Measurements from ENCODE around the gene HSPA12A.

The HSPA12A gene

DNA sequence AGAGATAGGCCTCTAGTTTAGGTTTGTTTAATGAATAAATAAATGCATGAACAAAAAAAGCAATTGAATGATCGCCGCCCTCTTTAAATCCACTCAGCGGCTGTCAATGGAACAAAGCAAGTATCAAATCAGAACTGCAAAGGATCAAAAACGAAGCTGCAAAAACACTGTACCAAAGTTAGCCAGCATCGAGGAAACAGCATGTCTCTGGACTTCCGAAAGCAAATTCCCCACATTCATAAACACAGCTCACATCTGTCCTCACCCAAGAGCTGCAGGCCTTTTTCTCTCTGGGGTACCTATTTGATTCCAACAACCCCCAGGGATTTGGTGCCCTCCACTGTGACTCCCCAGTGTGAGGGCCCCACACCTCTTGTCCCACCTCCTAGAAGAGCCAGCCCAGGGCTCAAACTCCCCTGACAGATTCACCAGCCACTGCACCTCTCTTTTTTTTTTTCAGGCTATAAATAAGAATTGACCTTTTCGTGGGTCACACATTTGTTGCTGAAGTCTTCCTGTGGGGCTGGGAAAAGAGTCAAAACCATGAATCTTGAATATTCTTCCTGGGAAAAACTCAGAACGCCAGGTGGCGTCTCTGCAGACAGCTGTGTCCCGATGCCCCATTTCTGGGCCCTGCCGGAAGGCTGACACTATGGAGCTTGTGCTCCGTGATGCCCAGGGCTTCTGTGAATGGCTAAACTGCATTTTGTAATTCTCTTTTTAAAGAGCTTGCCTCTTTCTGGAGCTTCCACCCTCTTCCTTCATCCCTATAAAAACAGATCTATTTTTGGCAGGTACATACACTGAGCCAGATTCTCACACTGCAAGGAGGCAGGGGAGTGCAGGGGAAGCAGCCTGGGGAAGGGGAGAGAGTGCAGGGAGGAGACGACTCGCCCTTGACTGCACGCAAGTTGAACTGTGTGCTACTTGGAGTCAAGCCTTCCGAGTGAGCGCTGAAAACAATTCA, 51.7 kb downstream of the HSPA12A start:
- no peak for DNase-seq (ENCODE audit: low spot score)

DNA sequence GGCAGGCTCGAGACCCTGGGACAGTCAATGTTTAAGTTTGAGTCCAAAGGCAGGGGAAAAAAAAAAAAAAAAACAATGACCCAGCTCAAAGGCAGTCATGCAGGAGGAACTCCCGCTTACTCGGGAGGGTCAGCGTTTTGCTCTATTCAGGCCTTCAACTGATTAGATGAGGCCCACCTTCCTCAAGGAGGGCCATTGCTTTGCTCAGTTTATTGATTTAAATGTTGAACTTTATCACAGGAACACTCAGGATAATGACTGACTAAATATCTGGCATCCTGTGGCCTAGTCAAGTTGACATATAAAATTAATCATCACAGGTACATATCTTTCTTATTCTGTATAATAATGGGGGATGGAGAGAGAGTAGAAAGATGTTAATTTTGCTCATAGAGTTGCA, 52.6 kb downstream of the HSPA12A start:
- DNase-seq (ENCODE audit: low spot score) = no peak

DNA sequence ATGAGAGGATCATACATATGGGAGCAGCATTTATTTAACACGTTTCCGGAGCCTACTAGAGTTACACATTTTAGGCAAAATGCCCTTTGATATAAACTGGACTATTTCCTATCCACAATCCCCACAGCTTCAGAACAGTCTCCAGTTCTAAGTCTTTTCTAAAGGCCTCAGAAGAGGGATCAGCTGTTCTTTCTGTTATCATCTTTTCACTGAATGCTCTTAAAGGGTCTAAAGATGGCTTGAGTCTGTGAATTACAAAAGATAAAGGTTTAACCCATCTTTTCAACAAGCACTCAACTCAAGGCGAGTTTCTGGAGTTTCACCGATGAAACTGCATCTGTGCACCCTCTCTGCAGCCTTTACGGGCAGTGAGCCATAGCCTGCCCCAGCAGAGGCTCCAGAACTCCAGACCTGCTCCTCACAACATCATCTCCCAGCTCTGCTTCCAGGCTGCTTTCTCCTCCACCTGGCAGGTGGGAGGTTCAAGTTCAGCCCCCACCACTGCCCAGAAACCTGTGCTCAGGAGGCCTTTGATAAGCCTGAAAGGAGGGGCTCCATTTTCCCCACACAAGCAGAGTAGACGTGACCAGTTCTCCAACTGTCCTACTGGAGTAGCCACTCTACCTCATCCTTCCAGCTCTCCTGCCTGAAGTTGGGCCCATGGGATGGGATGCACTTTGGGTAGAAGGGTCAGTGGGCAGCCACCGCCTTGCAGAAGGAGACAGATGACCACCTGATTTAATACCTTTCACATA, 53.4 kb downstream of the HSPA12A start:
- no peak for DNase-seq (ENCODE audit: low spot score)

DNA sequence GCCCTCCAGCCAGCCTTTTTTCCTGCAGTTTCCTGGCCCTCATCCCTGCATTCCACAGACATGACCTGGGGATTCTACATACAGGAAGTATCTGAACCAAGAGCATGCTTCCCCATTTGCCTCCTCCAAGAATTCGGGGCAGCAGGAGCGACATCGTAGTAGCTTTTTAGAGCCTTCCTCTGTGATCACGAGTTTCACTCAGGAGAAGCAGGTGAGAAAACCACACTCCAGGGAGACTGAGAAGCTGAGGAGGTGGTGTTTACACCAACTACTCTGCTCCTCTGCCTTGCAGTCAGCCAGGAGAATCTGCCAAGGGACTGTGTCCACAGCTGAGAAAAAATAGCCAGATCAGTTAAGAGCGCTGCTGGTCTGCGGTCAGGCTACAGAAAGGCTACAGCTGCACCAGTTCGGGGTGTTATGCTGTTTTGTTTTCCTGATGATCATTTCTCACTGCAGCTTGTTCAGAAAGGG, 54.1 kb downstream of the HSPA12A start:
- no peak for DNase-seq (ENCODE audit: low spot score)

DNA sequence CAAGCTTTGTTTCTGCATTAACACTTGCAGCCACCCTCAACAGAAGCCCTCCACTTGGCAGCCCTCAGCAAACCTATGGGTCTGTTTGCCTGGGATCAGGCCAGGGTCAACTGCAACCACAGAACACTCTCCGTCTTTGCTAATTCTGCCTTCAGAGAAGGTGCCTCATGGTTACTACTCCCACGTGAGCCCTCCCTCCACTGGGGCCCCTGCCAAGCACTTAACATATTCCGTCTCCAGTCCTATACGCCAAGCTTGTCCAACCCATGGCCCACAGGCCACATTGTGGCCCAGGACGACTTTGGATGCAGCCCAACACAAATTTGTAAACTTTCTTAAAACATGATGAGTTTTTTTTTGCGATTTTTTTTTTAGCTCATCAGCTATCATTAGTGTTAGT, 54.7 kb downstream of the HSPA12A start:
- no peak for DNase-seq (ENCODE audit: low spot score)

DNA sequence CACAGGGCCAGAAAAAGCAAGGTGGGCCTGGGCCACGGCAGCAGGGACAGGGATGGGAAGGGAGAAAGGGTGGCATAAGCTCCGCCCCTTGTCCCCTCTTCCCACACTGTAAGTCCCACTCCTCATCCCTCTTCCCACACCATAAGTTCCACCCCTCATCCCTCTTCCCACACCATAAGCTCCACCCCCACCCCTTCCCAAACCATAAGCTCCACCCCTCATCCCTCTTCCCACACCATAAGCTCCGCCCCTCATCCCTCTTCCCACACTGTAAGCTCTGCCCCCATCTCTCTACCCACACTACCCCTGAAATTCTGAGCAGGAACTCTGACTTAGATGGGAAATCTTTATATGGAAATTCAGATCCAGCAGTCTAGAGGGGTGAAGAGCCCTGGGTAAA, 55.7 kb downstream of the HSPA12A start:
- DNase-seq (ENCODE audit: low spot score) = no peak

DNA sequence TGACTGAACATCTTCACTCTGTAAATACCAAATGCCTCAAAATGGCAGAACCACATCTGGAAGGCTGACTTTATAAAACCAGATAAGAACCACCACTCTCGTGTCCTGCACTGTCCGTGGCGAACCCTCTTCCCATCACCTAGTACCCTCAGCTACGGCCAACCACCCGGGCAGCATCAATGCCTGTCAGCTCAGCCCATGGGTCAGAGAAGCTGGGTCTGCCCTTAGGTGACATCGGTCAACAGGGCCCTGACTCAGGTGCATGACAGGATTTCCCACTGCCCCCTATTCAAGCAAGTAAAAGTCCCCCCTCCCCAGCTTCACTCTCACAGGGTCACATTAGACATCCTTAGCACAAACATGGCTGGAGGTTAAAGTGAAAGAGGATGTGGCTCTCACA, 56.6 kb downstream of the HSPA12A start:
- no peak for DNase-seq (ENCODE audit: low spot score)

DNA sequence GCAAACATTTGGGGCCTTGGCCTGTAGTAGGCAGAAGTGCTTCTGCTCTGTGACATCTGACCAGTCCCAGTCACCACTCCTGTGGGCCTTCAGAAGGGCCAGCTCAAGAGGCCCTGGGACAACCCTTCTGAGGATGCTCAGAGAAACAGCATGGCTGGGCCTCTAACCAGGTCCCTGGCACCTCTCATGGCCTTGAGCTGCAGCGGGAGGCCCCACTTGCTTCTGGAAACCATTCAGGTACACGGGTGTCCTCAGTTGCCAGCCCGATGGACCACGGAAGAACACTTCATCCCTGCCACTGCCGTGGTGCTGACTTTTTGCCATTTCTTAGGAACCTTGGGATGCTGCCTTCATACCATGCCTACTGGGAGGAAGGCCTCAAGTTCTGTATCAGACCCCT, 57.6 kb downstream of the HSPA12A start:
- no peak for DNase-seq (ENCODE audit: low spot score)

DNA sequence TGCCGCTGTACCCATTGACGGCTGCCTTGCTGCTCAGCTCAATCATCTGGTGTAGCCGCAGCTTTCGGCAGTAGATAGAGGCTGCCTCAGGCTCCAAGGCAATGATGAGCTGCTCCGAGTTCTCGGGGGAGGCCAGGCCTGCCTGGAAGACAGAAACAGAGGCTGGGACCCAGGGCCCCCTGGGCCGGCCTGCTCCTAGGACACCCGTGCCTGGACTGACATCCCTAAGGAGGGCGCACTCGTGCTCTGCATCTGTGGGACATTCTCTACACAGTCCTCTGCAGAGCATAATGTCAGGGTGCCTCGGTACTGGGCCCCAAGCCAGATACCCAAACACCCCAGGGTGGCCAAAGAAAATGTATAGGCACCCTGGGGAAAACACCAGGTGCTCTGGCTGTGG, 58.5 kb downstream of the HSPA12A start:
- no peak for DNase-seq (ENCODE audit: low spot score)

DNA sequence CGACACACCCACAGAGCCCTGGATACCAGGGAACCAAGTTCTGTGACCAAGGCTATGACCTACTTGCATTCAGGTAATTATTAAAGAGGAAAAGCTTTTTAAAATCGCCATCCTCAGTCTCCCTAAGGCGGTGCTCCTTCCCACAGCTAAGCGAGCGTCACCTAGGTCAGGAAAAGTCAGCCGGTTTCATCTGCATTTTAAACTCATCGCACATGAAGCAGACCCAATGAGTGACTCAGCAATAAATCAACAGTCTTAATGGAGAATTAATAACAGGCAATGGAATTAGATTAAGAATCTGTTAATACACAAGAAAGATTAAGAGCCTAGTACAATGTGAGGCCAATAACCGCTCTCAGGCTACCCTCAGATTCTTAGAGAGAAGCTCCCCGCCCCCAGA, 59.2 kb downstream of the HSPA12A start:
- no peak for DNase-seq (ENCODE audit: low spot score)

DNA sequence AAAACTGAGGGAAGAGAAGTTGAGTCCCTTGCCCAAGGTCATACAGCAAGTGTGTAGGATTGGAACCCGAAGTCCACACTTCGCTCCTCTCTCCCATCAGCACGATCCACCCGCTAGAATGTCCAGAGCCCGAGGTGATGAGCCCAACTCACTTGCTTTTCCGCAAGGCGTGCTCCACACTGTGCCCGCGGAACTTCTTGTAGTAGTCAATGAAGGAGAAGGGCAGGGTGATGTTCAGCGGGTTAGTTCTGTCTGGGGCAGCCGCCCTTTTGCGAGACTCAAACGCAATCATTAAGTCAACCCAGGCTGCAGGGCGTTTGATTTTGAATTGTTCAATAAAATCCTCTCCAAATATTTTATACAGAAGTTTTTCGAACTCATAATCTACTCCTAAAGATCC, 63.0 kb downstream of the HSPA12A start:
- DNase-seq (ENCODE audit: low spot score) = no peak

DNA sequence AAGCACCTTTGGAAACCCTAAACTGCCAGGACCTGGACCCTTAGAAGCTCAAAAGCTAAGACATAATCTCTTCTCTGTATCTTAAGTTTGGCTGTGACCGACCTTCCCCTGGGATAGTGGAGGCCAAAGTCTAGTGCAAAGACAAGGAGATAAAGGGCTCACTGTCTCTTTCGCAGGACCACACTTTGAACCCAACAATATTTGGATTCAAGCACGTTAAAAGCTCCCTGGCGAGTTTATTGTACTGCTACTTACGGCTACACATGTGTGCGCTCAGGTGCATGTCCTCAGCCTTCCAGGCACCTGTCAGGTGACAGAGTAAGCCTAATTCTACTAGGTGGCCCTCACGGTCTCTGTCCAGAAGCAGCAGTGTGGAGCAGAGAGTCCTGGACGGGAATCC, 65.7 kb downstream of the HSPA12A start:
- DNase-seq (ENCODE audit: low spot score) = no peak

DNA sequence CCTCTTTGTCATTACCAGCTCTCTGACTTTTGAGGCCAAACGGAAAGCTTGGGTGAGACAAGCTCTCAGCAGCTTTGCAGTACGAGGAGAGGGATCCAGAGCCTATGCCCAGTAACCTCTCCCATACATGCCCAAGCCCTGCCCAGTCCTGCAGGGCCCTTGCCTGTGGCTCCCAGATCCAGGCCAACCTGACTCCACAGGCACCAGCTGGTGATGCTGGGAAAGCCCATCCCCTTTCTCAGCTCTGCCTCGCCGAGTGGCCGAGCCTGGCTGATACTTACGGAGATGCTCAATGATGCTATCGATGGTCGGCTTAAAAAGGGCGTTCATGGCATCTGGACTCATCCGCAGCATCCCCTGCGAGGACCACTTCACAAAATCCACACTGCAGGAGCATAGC, 66.2 kb downstream of the HSPA12A start:
- no peak for DNase-seq (ENCODE audit: low spot score)

DNA sequence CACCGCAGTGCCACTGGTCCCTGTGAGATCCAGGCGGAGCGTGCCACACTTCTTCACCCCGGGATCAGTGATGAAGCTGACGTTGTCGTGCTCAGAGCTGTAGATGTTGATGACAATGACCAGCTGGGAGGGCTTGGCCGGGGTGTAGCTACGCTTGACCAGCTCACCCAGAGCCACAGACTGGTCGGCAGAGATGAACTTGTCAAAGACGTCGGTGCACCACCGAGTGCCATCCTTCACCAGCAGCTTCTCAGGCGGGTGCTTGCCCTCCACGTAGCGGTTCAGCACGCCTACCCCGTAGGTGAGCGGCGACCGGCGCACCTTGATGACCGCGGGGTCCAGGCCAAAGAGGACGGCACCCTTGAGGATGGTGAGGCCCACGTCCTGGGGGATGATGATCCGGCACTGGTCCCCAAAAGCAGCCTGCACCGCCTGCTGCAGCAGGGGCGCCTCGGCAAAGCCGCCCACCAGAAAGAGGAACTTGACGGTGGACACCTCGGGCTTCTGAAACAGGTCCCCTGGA, 67.4 kb downstream of the HSPA12A start:
- DNase-seq (ENCODE audit: low spot score) = no peak

DNA sequence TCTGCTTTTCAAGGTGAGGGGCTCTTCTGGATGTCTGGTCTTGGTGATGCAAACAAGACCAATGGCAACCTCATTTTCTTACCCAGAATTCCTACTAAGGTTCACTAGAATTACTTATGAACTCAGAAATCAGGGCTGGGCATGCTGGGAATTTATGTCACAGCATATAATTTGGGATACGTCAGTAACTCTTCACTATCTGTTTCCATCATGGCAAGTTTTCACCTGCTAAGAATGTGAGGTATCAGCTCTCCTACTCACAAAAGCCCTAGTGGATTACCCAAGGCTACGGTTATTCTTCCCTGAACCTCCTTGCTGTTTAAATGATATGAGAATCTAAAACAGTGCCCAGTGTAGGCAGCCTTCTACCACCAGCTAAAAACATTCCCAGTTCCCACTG, 68.5 kb downstream of the HSPA12A start:
- no peak for DNase-seq (ENCODE audit: low spot score)

DNA sequence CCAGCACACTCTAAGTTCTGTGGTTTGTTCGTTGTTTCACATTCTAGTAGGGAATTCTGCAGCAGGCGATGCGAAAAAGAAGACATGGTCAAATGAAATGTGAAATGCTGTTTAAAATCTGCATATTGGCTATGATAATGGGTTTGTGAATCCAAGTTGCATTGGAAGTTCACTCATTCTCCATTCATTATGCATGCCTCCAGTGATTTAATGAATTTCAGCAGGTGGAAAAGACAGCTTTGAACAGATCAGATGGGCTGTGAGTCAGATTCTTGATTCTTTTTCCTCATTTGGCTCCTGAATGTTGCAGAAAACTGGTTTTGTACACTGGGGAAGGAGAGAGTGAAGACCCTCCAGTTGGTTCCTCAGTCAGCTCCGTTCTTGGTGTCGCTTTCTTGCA, 69.5 kb downstream of the HSPA12A start:
- DNase-seq (ENCODE audit: low spot score) = no peak

DNA sequence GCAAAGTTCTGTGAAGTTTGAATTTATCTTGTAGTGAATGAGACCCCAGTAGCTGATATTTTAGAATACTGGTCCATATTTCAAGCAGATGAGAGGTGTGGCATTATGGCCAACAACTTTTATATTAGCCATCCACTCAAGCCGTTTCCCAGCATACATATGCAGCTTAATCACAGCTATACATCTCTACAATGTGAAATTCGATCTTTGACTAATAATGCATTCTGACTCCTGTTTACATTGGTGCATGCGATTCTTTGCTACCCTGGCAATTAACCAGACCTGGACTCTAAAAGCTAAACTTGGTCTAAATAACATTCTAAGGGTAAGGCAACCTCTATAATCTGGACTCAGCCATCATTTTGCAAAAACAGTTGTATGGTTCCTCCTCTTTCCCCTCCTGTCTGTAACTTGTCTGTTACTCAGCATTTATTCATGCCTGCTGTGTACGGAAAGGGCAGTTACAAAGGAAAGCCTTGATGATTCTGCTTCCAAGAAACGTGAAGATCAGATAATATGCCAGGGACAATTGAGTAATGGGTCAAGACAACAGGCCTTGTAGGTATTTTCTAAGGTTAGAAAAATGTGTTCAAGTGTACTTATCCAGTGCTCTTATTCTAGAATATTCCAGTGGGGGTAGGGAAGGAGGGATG, 71.0 kb downstream of the HSPA12A start:
- DNase-seq (ENCODE audit: low spot score) = no peak

DNA sequence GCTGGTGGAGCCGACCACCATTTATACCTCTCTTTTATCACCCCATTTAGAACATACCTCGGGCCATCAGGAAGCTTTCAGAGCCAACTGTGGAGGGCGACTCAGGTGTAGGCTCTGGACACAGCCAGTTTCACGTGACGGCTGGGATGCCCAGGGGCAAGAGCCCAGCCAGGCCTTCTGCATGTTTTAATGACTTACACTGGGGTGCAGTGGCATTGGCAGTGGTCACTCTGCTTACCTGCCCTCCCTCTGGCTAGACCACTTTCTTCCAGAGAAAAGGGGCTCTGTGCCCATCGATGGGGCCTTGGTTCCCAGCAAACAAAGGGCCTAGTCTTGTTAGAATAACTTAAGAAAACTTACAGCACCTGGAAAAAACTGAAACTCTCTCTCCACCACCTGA, 71.7 kb downstream of the HSPA12A start:
- DNase-seq (ENCODE audit: low spot score) = no peak

DNA sequence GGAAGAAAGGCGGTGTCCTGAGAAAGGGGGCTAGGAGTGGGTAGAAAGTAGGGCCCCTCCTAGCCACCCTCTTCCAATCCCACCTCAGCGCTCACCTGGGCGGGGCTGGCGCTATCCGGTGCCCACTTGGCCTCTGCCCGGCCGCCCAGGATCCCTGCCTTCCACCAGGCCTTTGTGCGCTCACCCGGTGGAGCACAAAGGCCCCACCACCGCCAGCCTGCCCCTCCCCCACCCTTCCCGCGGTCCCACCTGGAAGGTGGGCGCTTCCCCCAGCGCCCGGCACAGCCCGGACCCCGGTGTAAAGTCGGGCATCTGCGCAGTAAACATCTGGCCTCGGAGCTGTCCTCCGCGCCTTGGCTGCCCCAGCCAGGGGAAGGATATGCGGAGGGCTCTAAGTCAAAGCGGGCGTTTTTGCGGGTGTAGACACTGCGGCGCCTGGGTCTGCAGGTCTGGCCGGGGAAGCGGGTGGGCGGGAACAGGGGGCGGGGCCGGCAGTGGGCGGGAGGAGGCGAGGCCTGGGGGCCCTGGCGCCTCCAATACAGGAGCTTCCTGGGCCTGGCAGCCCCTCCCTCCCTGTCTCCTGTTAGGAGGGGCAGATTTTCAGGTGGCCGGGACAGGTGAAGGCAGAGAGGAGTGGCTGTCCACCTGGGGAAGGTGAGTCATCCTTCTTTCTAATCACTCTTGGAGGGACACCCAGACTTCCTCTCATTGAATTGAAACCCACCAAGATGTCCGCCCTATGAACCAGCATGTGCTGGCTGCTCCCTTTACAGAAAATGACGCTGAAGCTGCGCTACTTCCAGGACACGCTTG, 72.3 kb downstream of the HSPA12A start:
- peak; percentile 76 for DNase-seq (ENCODE audit: low spot score)

DNA sequence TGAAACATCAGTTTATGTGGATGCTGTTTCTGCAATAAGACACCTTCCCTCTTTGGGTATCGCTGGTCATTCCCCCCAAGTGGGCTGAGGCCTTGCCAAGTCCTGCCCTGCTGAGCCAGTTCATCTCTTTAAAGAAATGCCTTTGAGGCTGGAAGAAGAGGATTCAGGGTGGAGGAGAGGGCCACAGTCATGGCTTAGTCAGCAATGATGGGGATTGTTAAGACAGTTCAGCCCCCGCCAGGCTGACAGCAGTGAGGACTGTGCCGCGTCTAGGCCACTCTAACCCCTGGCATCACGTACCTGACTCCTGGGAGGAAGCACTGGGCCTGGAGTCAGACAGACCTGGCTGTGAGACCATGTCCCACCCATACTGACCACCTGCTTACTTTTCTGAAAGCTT, 73.3 kb downstream of the HSPA12A start:
- DNase-seq (ENCODE audit: low spot score) = no peak

DNA sequence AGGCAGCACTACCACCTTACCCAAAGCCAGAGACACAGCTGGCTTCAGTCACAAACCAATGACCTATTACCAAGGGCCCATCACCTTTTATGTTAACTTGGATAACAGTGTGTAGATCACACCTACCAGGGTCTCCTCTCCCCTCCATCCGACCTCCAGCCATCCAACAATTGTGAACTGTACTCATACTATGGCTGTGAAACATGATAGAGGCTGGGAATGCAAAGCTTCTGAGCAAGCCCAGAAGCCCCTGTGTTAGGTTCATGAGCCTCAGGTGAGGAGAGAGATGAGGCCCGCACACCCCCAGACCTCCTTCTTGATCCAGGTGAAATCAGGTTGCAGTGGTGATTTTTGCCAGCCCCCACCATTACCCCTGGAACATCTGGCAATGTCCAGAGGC, 73.9 kb downstream of the HSPA12A start:
- no peak for DNase-seq (ENCODE audit: low spot score)

DNA sequence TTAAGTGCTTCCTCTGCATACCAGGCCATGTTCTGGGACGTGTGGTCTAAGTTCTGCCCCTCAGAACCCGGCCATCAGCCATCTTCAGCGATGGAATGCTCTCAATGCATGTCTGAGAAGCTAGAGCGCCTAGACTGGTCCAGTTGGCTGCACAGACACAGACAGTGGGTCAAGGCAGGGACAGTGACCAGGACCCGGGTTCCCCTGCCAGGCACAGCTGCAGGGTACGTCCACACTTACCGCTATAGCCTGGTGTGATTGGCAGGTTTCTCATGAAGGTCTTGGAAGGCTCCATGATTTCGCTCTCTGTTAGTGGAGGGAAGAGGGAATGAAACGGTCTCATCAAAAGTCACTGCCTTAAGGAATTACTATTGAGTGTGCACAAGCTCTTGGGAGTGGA, 74.3 kb downstream of the HSPA12A start:
- no peak for DNase-seq (ENCODE audit: low spot score)
